HUES64 (cell line): ENCODE measurements around the gene MAGI3.
"Not testable (repeated sequence)": the region's sequence is repeated elsewhere in the genome, so short reads cannot be mapped to it uniquely, and the experiment has no call there.

Source experiments
- H3K27ac ChIP-seq: 2 replicates; pipeline ENCODE4 v1.7.0; 2013; ENCODE audit warnings: low read depth, low read length, inconsistent platforms
- H3K27me3 ChIP-seq: 2 replicates; pipeline ENCODE4 v1.6.1; 2013; ENCODE audit warnings: mild to moderate bottlenecking, low read length; ENCODE audit not compliant: insufficient read depth
- H3K36me3 ChIP-seq: 2 replicates; pipeline ENCODE4 v1.6.1; 2013; ENCODE audit warnings: mild to moderate bottlenecking, low read length; ENCODE audit not compliant: insufficient read depth
- H3K4me1 ChIP-seq: 2 replicates; pipeline ENCODE4 v1.6.1; 2013; ENCODE audit warnings: mild to moderate bottlenecking, low read length, moderate library complexity; ENCODE audit not compliant: insufficient read depth
- H3K4me3 ChIP-seq: 2 replicates; pipeline ENCODE4 v1.5.1; 2013; ENCODE audit warnings: mild to moderate bottlenecking, low read length, moderate library complexity
- H3K9ac ChIP-seq: 2 replicates; pipeline ENCODE4 v1.6.1; 2013; ENCODE audit warnings: mild to moderate bottlenecking, low read depth, low read length
- H3K9me3 ChIP-seq: 2 replicates; pipeline ENCODE4 v1.6.1; 2013; ENCODE audit warnings: low read depth, low read length; ENCODE audit not compliant: insufficient read depth
- WGBS: fragments of 150-250, 120-280 bp; methylation state at CpG from one replicate; pipeline ENCODE4 v1.1.7; 2013; ENCODE audit warnings: missing lambda C conversion rate; 5-methylcytosine and 5-hydroxymethylcytosine counted together

Gene MAGI3

GRCh38 chr1:113488576-113489177 is 98.4 kb downstream of the MAGI3 start:
- no peaks in the 10 kb centered on the region for H3K36me3 ChIP-seq
- no peaks in the 10 kb centered on the region for H3K4me1 ChIP-seq
- no peaks in the 10 kb centered on the region for H3K27me3 ChIP-seq
- 91% methylated on average over 4 of the region's 4 CpGs for WGBS
- H3K9me3 ChIP-seq, result peaks cover 6% of the 10 kb centered on the region; the same call in 1 of the 2 replicates
- H3K27ac ChIP-seq, result no peak overlapping the region
- no peak overlapping the region for H3K9ac ChIP-seq
- no peak overlapping the region for H3K4me3 ChIP-seq

- no peaks in the 10 kb centered on the region; the same call in 1 of the 2 replicates for H3K4me1 ChIP-seq
- H3K27me3 ChIP-seq, result no peaks in the 10 kb centered on the region
- H3K4me3 ChIP-seq, result no peak overlapping the region
- H3K9me3 ChIP-seq, result peaks cover 8% of the 10 kb centered on the region; the same call in 1 of the 2 replicates
- H3K9ac ChIP-seq, result no peak overlapping the region
- no peaks in the 10 kb centered on the region for H3K36me3 ChIP-seq
- no peak overlapping the region for H3K27ac ChIP-seq
- 88% methylated on average over 1 of the region's 1 CpG for WGBS
Observed at GRCh38 chr1:113490384-113490783, 100.1 kb downstream of the MAGI3 start.

GRCh38 chr1:113493533-113493932 is 103.2 kb downstream of the MAGI3 start:
- peaks cover 8% of the 10 kb centered on the region; the same call in 1 of the 2 replicates for H3K9me3 ChIP-seq
- H3K4me1 ChIP-seq, result no peaks in the 10 kb centered on the region; the same call in 1 of the 2 replicates
- WGBS, result over 99% methylated on average over 3 of the region's 3 CpGs
- no peak overlapping the region for H3K9ac ChIP-seq
- no peaks in the 10 kb centered on the region for H3K27me3 ChIP-seq
- H3K27ac ChIP-seq, result no peak overlapping the region
- no peaks in the 10 kb centered on the region for H3K36me3 ChIP-seq
- no peak overlapping the region for H3K4me3 ChIP-seq

- 96% methylated on average over 1 of the region's 1 CpG for WGBS
- Histone ChIP-seq H3K4me3 (no peak overlapping the region), H3K27ac (no peak overlapping the region), H3K27me3 (no peaks in the 10 kb centered on the region), H3K36me3 (no peaks in the 10 kb centered on the region), H3K9me3 (0 out of 2 replicates have a peak, but pooled peaks cover 3% of the 10 kb centered on the region), H3K9ac (no peak overlapping the region), H3K4me1 (peaks cover 7% of the 10 kb centered on the region; the same call in 1 of the 2 replicates)
Observed at GRCh38 chr1:113505357-113505756, 115.0 kb downstream of the MAGI3 start.

GRCh38 chr1:113507552-113508214 is 117.4 kb downstream of the MAGI3 start:
- no peaks in the 10 kb centered on the region for H3K27me3 ChIP-seq

GRCh38 chr1:113508364-113509164 is 118.2 kb downstream of the MAGI3 start:
- Histone ChIP-seq H3K27ac (no peak overlapping the region), H3K4me3 (no peak overlapping the region), H3K4me1 (peaks cover 7% of the 10 kb centered on the region; the same call in 1 of the 2 replicates), H3K9me3 (peaks cover 24% of the 10 kb centered on the region), H3K36me3 (no peaks in the 10 kb centered on the region), H3K9ac (no peak overlapping the region), H3K27me3 (no peaks in the 10 kb centered on the region)
- 89% methylated on average over 2 of the region's 2 CpGs for WGBS

More at GRCh38 chr1:113507552-113508214, 117.4 kb downstream of the MAGI3 start:
- Histone ChIP-seq H3K4me3 (no peak overlapping the region), H3K9ac (no peak overlapping the region), H3K27ac (no peak overlapping the region), H3K36me3 (no peaks in the 10 kb centered on the region), H3K9me3 (peaks cover 24% of the 10 kb centered on the region), H3K4me1 (peaks cover 7% of the 10 kb centered on the region; the same call in 1 of the 2 replicates)

- not testable (repeated sequence) for H3K36me3 ChIP-seq, H3K4me3 ChIP-seq, H3K4me1 ChIP-seq, H3K9ac ChIP-seq, H3K27me3 ChIP-seq, H3K27ac ChIP-seq
- H3K9me3 ChIP-seq, result peaks cover 24% of the 10 kb centered on the region
- WGBS, result 100% methylated on average over 4 of the region's 12 CpGs
Observed at GRCh38 chr1:113509766-113510165, 119.5 kb downstream of the MAGI3 start.

GRCh38 chr1:113511269-113511668 is 121.0 kb downstream of the MAGI3 start:
- 89% methylated on average over 2 of the region's 2 CpGs for WGBS
- peaks cover 3% of the 10 kb centered on the region; the same call in 1 of the 2 replicates for H3K4me1 ChIP-seq
- H3K4me3 ChIP-seq, result no peak overlapping the region
- no peaks in the 10 kb centered on the region for H3K27me3 ChIP-seq
- peaks cover 24% of the 10 kb centered on the region for H3K9me3 ChIP-seq
- H3K9ac ChIP-seq, result no peak overlapping the region
- H3K27ac ChIP-seq, result no peak overlapping the region
- no peaks in the 10 kb centered on the region for H3K36me3 ChIP-seq

GRCh38 chr1:113515498-113515897 is 125.2 kb downstream of the MAGI3 start:
- no peak overlapping the region for H3K27ac ChIP-seq
- no peaks in the 10 kb centered on the region for H3K4me1 ChIP-seq
- H3K9me3 ChIP-seq, result peaks cover 19% of the 10 kb centered on the region
- H3K36me3 ChIP-seq, result no peaks in the 10 kb centered on the region
- H3K9ac ChIP-seq, result no peak overlapping the region
- no peak overlapping the region for H3K4me3 ChIP-seq
- WGBS, result 96% methylated on average over 1 of the region's 1 CpG
- H3K27me3 ChIP-seq, result no peaks in the 10 kb centered on the region

GRCh38 chr1:113517346-113517745 is 127.0 kb downstream of the MAGI3 start:
- Histone ChIP-seq H3K9ac (no peak overlapping the region), H3K27ac (no peak overlapping the region), H3K4me3 (no peak overlapping the region), H3K9me3 (peaks cover under 1% of the 10 kb centered on the region; the same call in 1 of the 2 replicates), H3K36me3 (no peaks in the 10 kb centered on the region), H3K4me1 (no peaks in the 10 kb centered on the region), H3K27me3 (no peaks in the 10 kb centered on the region)

GRCh38 chr1:113517983-113518382 is 127.7 kb downstream of the MAGI3 start:
- no peak overlapping the region for H3K4me3 ChIP-seq
- H3K36me3 ChIP-seq, result no peaks in the 10 kb centered on the region
- no peaks in the 10 kb centered on the region for H3K4me1 ChIP-seq
- H3K9me3 ChIP-seq, result no peaks in the 10 kb centered on the region
- no peak overlapping the region for H3K9ac ChIP-seq
- H3K27me3 ChIP-seq, result no peaks in the 10 kb centered on the region
- H3K27ac ChIP-seq, result no peak overlapping the region
